RPMI7951 (cell line): ENCODE results near the gene C3orf18. TPM values are rescaled to one million over a fixed set of nuclear protein-coding genes. Genes with fewer than 3 reads are reported as not detected.

Experiments
- DNase-seq: peaks from one replicate; pipeline ENCODE4 v3.0.0-alpha.2; 2012; ENCODE audit warnings: low read depth
- total RNA-seq: library from RNA; depleted of rRNA; stranded (reverse); fragments of >200 nt; shearing (Covaris generic); gene quantifications from 2 replicates; pipeline ENCODE4 v1.2.3, GENCODE V29; 2014

The C3orf18 gene
- total RNA-seq, 1 experiment from 2014 or later: 15.5 TPM

GRCh38 chr3:50603261-50604109 is 35.9 kb upstream of the C3orf18 start:
- no peak for DNase-seq

GRCh38 chr3:50602595-50603191 is 35.1 kb upstream of the C3orf18 start:
- DNase-seq: no peak

- peak; percentile 96 for DNase-seq
Observed at GRCh38 chr3:50600841-50601591, 33.5 kb upstream of the C3orf18 start.

GRCh38 chr3:50600141-50600753 is 32.7 kb upstream of the C3orf18 start:
- DNase-seq: no peak

GRCh38 chr3:50599716-50600118 is 32.2 kb upstream of the C3orf18 start:
- no peak for DNase-seq

- no peak for DNase-seq
Observed at GRCh38 chr3:50599115-50599715, 31.7 kb upstream of the C3orf18 start.

- no peak for DNase-seq
Observed at GRCh38 chr3:50594253-50594785, 26.8 kb upstream of the C3orf18 start.

- no peak for DNase-seq
Observed at GRCh38 chr3:50592568-50592967, 25.0 kb upstream of the C3orf18 start.

GRCh38 chr3:50591196-50591741 is 23.7 kb upstream of the C3orf18 start:
- no peak for DNase-seq

GRCh38 chr3:50588759-50589433 is 21.3 kb upstream of the C3orf18 start:
- DNase-seq: peak; percentile 29

GRCh38 chr3:50587806-50588758 is 20.5 kb upstream of the C3orf18 start:
- DNase-seq: no peak

GRCh38 chr3:50587373-50587772 is 19.8 kb upstream of the C3orf18 start:
- DNase-seq: peak; percentile 11

- DNase-seq: no peak
Observed at GRCh38 chr3:50586763-50587070, 19.2 kb upstream of the C3orf18 start.

- DNase-seq: no peak
Observed at GRCh38 chr3:50585919-50586762, 18.6 kb upstream of the C3orf18 start.

GRCh38 chr3:50584391-50584790 is 16.8 kb upstream of the C3orf18 start:
- no peak for DNase-seq

GRCh38 chr3:50583897-50584296 is 16.4 kb upstream of the C3orf18 start:
- no peak for DNase-seq

GRCh38 chr3:50582083-50582482 is 14.5 kb upstream of the C3orf18 start:
- DNase-seq: no peak

GRCh38 chr3:50581459-50581842 is 13.9 kb upstream of the C3orf18 start:
- DNase-seq: no peak
